CD4-positive, alpha-beta T cell treated with Interleukin-17A for 4 hours (primary cell): ENCODE measurements around the gene SEMA3F.
"Not testable (repeated sequence)": the region's sequence is repeated elsewhere in the genome, so short reads cannot be mapped to it uniquely, and the experiment has no call there.

Experiments used
- DNase-seq: peaks from one replicate; pipeline ENCODE4 v3.0.0-alpha.2; 2020; ENCODE audit warnings: mixed read lengths

The SEMA3F gene

GRCh38 chr3:50212971-50213370 is 57.8 kb downstream of the SEMA3F start:
- DNase-seq: no peak

- no peak for DNase-seq
Observed at GRCh38 chr3:50213373-50213772, 58.2 kb downstream of the SEMA3F start.

GRCh38 chr3:50214824-50215223 is 59.7 kb downstream of the SEMA3F start:
- DNase-seq: no peak

GRCh38 chr3:50215529-50215928 is 60.4 kb downstream of the SEMA3F start:
- DNase-seq: no peak

- DNase-seq: no peak
Observed at GRCh38 chr3:50217681-50218080, 62.6 kb downstream of the SEMA3F start.

- DNase-seq: no peak
Observed at GRCh38 chr3:50218448-50218847, 63.3 kb downstream of the SEMA3F start.

GRCh38 chr3:50219285-50219684 is 64.2 kb downstream of the SEMA3F start:
- no peak for DNase-seq

GRCh38 chr3:50220109-50220508 is 65.0 kb downstream of the SEMA3F start:
- DNase-seq: no peak

- DNase-seq: no peak
Observed at GRCh38 chr3:50221051-50221410, 65.9 kb downstream of the SEMA3F start.

GRCh38 chr3:50221411-50222168 is 66.5 kb downstream of the SEMA3F start:
- no peak for DNase-seq

GRCh38 chr3:50222169-50222528 is 67.0 kb downstream of the SEMA3F start:
- no peak for DNase-seq

GRCh38 chr3:50224639-50225038 is 69.5 kb downstream of the SEMA3F start:
- DNase-seq: no peak

GRCh38 chr3:50226888-50227389 is 71.8 kb downstream of the SEMA3F start:
- peak; percentile 51 for DNase-seq

GRCh38 chr3:50227390-50228183 is 72.5 kb downstream of the SEMA3F start:
- peak; percentile 94 for DNase-seq

GRCh38 chr3:50228184-50228763 is 73.2 kb downstream of the SEMA3F start:
- not testable (repeated sequence) for DNase-seq

GRCh38 chr3:50229490-50229889 is 74.4 kb downstream of the SEMA3F start:
- no peak for DNase-seq

- DNase-seq: no peak
Observed at GRCh38 chr3:50230104-50230793, 75.1 kb downstream of the SEMA3F start.

- no peak for DNase-seq
Observed at GRCh38 chr3:50230794-50231125, 75.6 kb downstream of the SEMA3F start.

GRCh38 chr3:50231581-50231980 is 76.5 kb downstream of the SEMA3F start:
- no peak for DNase-seq

GRCh38 chr3:50232303-50232702 is 77.2 kb downstream of the SEMA3F start:
- no peak for DNase-seq

- no peak for DNase-seq
Observed at GRCh38 chr3:50233176-50233575, 78.1 kb downstream of the SEMA3F start.

GRCh38 chr3:50235716-50236483 is 80.8 kb downstream of the SEMA3F start, which contains the start of gene GNAI2:
Gene GNAI2 (plus strand): TSS chr3:50236204. CDS start chr3:50236336, 132 bp downstream.
- DNase-seq: peak; percentile 99
